Measurements from ENCODE around the gene RPIA.

- TF ChIP-seq CTCF (IDR thresholded peaks at IDR 0.05; ENCODE audit: low read depth, low read length) (no peak), EZH2phosphoT487 (IDR thresholded peaks at IDR 0.05; ENCODE audit: low read depth) (no peak)
Measured at GRCh38 chr2:88686320-88686719, 5.2 kb upstream of the RPIA start.

Measured in OCI-LY3 (cell line).